Tongue (tissue), 2 donors: Measurements from ENCODE around the gene BOK. TPM values are rescaled to one million over a fixed set of nuclear protein-coding genes. Genes with fewer than 3 reads are reported as not detected.
"Not testable (repeated sequence)": the region's sequence is repeated elsewhere in the genome, so short reads cannot be mapped to it uniquely, and the experiment has no call there.

Source experiments
- DNase-seq: peaks from one replicate; pipeline ENCODE4 v3.0.0-alpha.2; 2015
- total RNA-seq: library from RNA; depleted of rRNA; stranded (reverse); fragments of >200 nt; gene quantifications from one replicate; pipeline ENCODE4 v1.2.3, GENCODE V29; 2014

BOK gene
- total RNA-seq, 1 donor from 2014 or later: 28.0 TPM

- DNase-seq: no peak
Observed at GRCh38 chr2:241559323-241560161, 997 bp downstream of the BOK start.

GRCh38 chr2:241560162-241560882, 1.8 kb downstream of the BOK start:
- DNase-seq: no peak

GRCh38 chr2:241560883-241561474, 2.4 kb downstream of the BOK start:
- no peak for DNase-seq

GRCh38 chr2:241561832-241562231, 3.3 kb downstream of the BOK start:
- peak; percentile 65 for DNase-seq

GRCh38 chr2:241562269-241562891, 3.8 kb downstream of the BOK start:
- DNase-seq: no peak

- no peak for DNase-seq
Observed at GRCh38 chr2:241563031-241563507, 4.5 kb downstream of the BOK start.

- DNase-seq: no peak
Observed at GRCh38 chr2:241563571-241563980, 5.0 kb downstream of the BOK start.

GRCh38 chr2:241563981-241564595, 5.5 kb downstream of the BOK start:
- no peak for DNase-seq

- DNase-seq: no peak
Observed at GRCh38 chr2:241564596-241565410, 6.3 kb downstream of the BOK start.

- DNase-seq: no peak
Observed at GRCh38 chr2:241565411-241565810, 6.9 kb downstream of the BOK start.

- not testable (repeated sequence) for DNase-seq
Observed at GRCh38 chr2:241566021-241566420, 7.5 kb downstream of the BOK start.

GRCh38 chr2:241566468-241566867, 7.9 kb downstream of the BOK start:
- DNase-seq: no peak

GRCh38 chr2:241567266-241567665, 8.7 kb downstream of the BOK start:
- DNase-seq: not testable (repeated sequence)

- no peak for DNase-seq
Observed at GRCh38 chr2:241567776-241568175, 9.2 kb downstream of the BOK start.

GRCh38 chr2:241568726-241569125, 10.2 kb downstream of the BOK start:
- peak; percentile 51 for DNase-seq

- DNase-seq: no peak
Observed at GRCh38 chr2:241569831-241570281, 11.3 kb downstream of the BOK start.

- DNase-seq: no peak
Observed at GRCh38 chr2:241570961-241571581, 12.5 kb downstream of the BOK start.

- no peak for DNase-seq
Observed at GRCh38 chr2:241571821-241572620, 13.5 kb downstream of the BOK start.

- DNase-seq: not testable (repeated sequence)
Observed at GRCh38 chr2:241572915-241573651, 14.5 kb downstream of the BOK start.
